ENCODE measurements around the gene NOTCH2. TPM values are rescaled to one million over a fixed set of nuclear protein-coding genes. Genes with fewer than 3 reads are reported as not detected.
"Not testable (repeated sequence)": the region's sequence is repeated elsewhere in the genome, so short reads cannot be mapped to it uniquely, and the experiment has no call there.

The NOTCH2 gene
- total and polyA plus RNA-seq, 9 of the 15 experiments (the other 6 are each of a cell fraction or from before 2014, with no cell fraction given): 0.04 to 1.2 (median 0.28) TPM; not detected in 1

DNA sequence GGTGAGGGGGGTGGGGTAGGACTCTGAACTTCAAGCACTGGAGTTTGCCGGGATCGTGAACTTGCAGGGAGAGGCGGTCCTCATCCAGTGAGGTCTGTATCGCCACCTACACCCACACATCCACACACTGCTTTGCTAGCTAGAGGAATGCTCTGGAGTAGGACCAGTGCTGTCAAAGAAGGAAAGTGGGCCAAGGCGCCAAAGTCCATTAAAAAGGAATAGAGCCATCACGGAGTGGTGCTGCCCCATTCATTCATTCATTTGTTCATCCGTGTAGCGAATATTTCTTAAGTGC is 405 bp upstream of the NOTCH2 start:
- BruUV-seq (replicated peaks); ATAC-seq; H3K36me3 ChIP-seq (ENCODE audit: control insufficient read depth, insufficient read depth, low read length); H3K9me1 ChIP-seq (ENCODE audit: control insufficient read depth, insufficient read depth, low read length); H3K79me2 ChIP-seq (ENCODE audit: control insufficient read depth, insufficient read depth, low read length); H3K27ac ChIP-seq (ENCODE audit: extremely low read depth, low read depth, low read length); H3K4me3 ChIP-seq; H3K4me2 ChIP-seq (ENCODE audit: insufficient read depth, low read length); H4K20me1 ChIP-seq (replicated peaks; ENCODE audit: control insufficient read depth, insufficient read depth, low read length); H3K27me3 ChIP-seq (ENCODE audit: control insufficient read depth in 2 of 2, insufficient read depth in 2 of 2, low read length in 2 of 2); H2AFZ ChIP-seq (ENCODE audit: low read depth, low read length); CTCF ChIA-PET (ENCODE audit: low intra/inter-chr PET ratio); DNase-seq (ENCODE audit: extremely low read depth in 1 of 4, low spot score in 3 of 4); H3K4me1 ChIP-seq (replicated peaks in 1 of 2; ENCODE audit: control insufficient read depth in 2 of 2, insufficient read depth in 2 of 2, low read length in 2 of 2); H3K9ac ChIP-seq (ENCODE audit: insufficient read depth in 1 of 2, low read depth in 2 of 2, low read length in 2 of 2); in situ Hi-C loops (cut with MboI); H3K9me3 ChIP-seq (replicated peaks; ENCODE audit: control insufficient read depth, insufficient read depth, low read depth, low read length); intact Hi-C loops (cut with micrococcal nuclease); POLR2A ChIA-PET: not testable (repeated sequence)
- peak; percentile 32 for FAIRE-seq
- no CpG with 5 or more reads among the region's 8 CpGs for WGBS (ENCODE audit: insufficient coverage, low coverage, missing lambda C conversion rate)

DNA sequence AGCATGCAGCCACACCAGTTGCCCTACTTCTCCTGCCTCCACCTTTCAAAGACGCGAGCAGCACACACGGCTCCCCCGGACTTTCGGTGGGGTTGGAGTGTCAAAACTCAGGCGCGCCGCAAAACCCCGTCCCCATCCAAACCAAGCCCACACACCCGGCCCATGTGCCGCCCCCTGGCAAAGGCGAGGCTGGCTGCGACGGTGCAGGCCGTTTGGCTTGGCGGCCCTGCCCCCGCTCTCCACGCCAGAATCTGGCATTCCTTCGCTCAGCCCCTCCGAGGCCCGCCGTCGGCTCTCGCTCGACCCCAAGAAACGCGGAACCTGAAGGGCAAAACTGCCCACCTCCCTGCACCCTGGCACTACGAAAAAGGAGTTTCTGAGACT is 787 bp downstream of the NOTCH2 start:
- H3K27me3 ChIP-seq (ENCODE audit: control insufficient read depth in 2 of 2, insufficient read depth in 2 of 2, low read length in 2 of 2); H3K4me3 ChIP-seq; H3K4me1 ChIP-seq (replicated peaks in 1 of 2; ENCODE audit: control insufficient read depth in 2 of 2, insufficient read depth in 2 of 2, low read length in 2 of 2); POLR2A ChIA-PET; BruUV-seq (replicated peaks); H3K79me2 ChIP-seq (ENCODE audit: control insufficient read depth, insufficient read depth, low read length); H3K4me2 ChIP-seq (ENCODE audit: insufficient read depth, low read length); H3K9me3 ChIP-seq (replicated peaks; ENCODE audit: control insufficient read depth, insufficient read depth, low read depth, low read length); ATAC-seq; intact Hi-C loops (cut with micrococcal nuclease); H2AFZ ChIP-seq (ENCODE audit: low read depth, low read length); H4K20me1 ChIP-seq (replicated peaks; ENCODE audit: control insufficient read depth, insufficient read depth, low read length); CTCF ChIA-PET (ENCODE audit: low intra/inter-chr PET ratio); H3K9me1 ChIP-seq (ENCODE audit: control insufficient read depth, insufficient read depth, low read length); FAIRE-seq; H3K9ac ChIP-seq (ENCODE audit: insufficient read depth in 1 of 2, low read depth in 2 of 2, low read length in 2 of 2); DNase-seq (ENCODE audit: extremely low read depth in 1 of 4, low spot score in 3 of 4); in situ Hi-C loops (cut with MboI); H3K36me3 ChIP-seq (ENCODE audit: control insufficient read depth, insufficient read depth, low read length); H3K27ac ChIP-seq (ENCODE audit: extremely low read depth, low read depth, low read length): not testable (repeated sequence)
- WGBS (ENCODE audit: insufficient coverage, low coverage, missing lambda C conversion rate): 19% methylated on average over 10 of the region's 28 CpGs

DNA sequence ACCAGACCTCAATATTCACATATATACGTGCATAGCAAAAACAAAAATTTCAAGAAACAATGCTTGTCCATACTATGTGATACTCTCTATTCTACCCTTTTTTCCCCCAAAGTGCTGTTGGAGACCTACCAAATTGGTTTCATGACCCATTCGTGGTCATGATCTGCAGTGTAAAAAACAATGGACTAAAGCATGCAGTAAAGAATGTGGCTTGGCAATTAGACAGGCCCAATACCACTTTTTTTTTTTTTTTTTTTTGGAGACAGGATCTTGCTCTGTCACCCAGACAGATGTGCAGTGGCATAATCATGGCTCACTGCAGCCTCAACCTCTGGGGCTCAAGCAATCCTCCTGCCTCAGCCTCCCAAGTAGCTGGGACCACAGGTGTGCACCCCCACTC is 21.3 kb downstream of the NOTCH2 start:
- CTCF ChIA-PET (ENCODE audit: low intra/inter-chr PET ratio); intact Hi-C loops (cut with micrococcal nuclease); H4K20me1 ChIP-seq (replicated peaks; ENCODE audit: control insufficient read depth, insufficient read depth, low read length); ATAC-seq; POLR2A ChIA-PET; H3K36me3 ChIP-seq (ENCODE audit: control insufficient read depth, insufficient read depth, low read length); H3K9ac ChIP-seq (ENCODE audit: insufficient read depth in 1 of 2, low read depth in 2 of 2, low read length in 2 of 2); H3K4me3 ChIP-seq; H3K9me1 ChIP-seq (ENCODE audit: control insufficient read depth, insufficient read depth, low read length); in situ Hi-C loops (cut with MboI); H3K27me3 ChIP-seq (ENCODE audit: control insufficient read depth in 2 of 2, insufficient read depth in 2 of 2, low read length in 2 of 2); FAIRE-seq; H3K9me3 ChIP-seq (replicated peaks; ENCODE audit: control insufficient read depth, insufficient read depth, low read depth, low read length); H3K4me2 ChIP-seq (ENCODE audit: insufficient read depth, low read length); H3K27ac ChIP-seq (ENCODE audit: extremely low read depth, low read depth, low read length); DNase-seq (ENCODE audit: extremely low read depth in 1 of 4, low spot score in 3 of 4); H3K79me2 ChIP-seq (ENCODE audit: control insufficient read depth, insufficient read depth, low read length); H2AFZ ChIP-seq (ENCODE audit: low read depth, low read length); BruUV-seq (replicated peaks); H3K4me1 ChIP-seq (replicated peaks in 1 of 2; ENCODE audit: control insufficient read depth in 2 of 2, insufficient read depth in 2 of 2, low read length in 2 of 2): not testable (repeated sequence)
- 0% methylated on average over 1 of the region's 2 CpGs for WGBS (ENCODE audit: insufficient coverage, low coverage, missing lambda C conversion rate)

DNA sequence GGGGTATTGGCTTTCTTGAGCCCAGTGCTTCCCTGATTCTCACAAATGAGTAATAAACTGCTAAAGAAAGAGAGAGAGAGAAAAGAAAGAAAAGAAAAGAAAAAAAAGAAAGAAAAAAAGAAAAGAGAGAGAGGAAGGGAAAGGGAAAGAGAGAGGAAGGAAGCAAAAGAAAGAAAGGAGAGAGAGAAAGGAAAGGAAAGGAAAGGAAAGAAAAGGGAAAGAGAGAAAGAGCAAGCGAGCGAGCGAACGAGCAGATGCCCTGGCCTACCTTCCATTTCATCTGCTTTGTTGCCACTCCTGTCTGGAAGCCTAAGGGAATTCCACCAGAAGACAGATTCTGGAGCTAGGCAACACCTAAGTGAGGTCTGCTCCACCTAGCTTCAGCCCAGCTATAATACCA is 27.7 kb downstream of the NOTCH2 start:
- ATAC-seq; CTCF ChIA-PET (ENCODE audit: low intra/inter-chr PET ratio); H3K4me2 ChIP-seq (ENCODE audit: insufficient read depth, low read length); H2AFZ ChIP-seq (ENCODE audit: low read depth, low read length); POLR2A ChIA-PET; H3K9me1 ChIP-seq (ENCODE audit: control insufficient read depth, insufficient read depth, low read length); H3K4me1 ChIP-seq (replicated peaks in 1 of 2; ENCODE audit: control insufficient read depth in 2 of 2, insufficient read depth in 2 of 2, low read length in 2 of 2); H3K9ac ChIP-seq (ENCODE audit: insufficient read depth in 1 of 2, low read depth in 2 of 2, low read length in 2 of 2); in situ Hi-C loops (cut with MboI); intact Hi-C loops (cut with micrococcal nuclease); FAIRE-seq; H3K27ac ChIP-seq (ENCODE audit: extremely low read depth, low read depth, low read length); BruUV-seq (replicated peaks); H3K4me3 ChIP-seq; H3K27me3 ChIP-seq (ENCODE audit: control insufficient read depth in 2 of 2, insufficient read depth in 2 of 2, low read length in 2 of 2); H4K20me1 ChIP-seq (replicated peaks; ENCODE audit: control insufficient read depth, insufficient read depth, low read length); H3K36me3 ChIP-seq (ENCODE audit: control insufficient read depth, insufficient read depth, low read length); DNase-seq (ENCODE audit: extremely low read depth in 1 of 4, low spot score in 3 of 4); H3K79me2 ChIP-seq (ENCODE audit: control insufficient read depth, insufficient read depth, low read length); H3K9me3 ChIP-seq (replicated peaks; ENCODE audit: control insufficient read depth, insufficient read depth, low read depth, low read length): not testable (repeated sequence)
- 0% methylated on average over 4 of the region's 4 CpGs for WGBS (ENCODE audit: insufficient coverage, low coverage, missing lambda C conversion rate)

Data from K562 (cell line).